Measurements from ENCODE around the gene SLC41A2.

- no peak for TF ChIP-seq CTCF (conservative IDR thresholded peaks at IDR 0.05 in 1 of 2, IDR thresholded peaks at IDR 0.05 in 1 of 2; ENCODE audit: extremely low read depth in 1 of 2, insufficient read depth in 1 of 2, low read depth in 1 of 2, low read length in 2 of 2)
- TF ChIP-seq EZH2 (IDR thresholded peaks at IDR 0.05; ENCODE audit: borderline replicate concordance, low read length) = no peak
These were observed 996 bp downstream of the SLC41A2 start for GRCh38 chr12:104956870-104957718.

Data from mammary epithelial cell (primary cell).